Measurements from ENCODE around the gene FAN1.

DNA sequence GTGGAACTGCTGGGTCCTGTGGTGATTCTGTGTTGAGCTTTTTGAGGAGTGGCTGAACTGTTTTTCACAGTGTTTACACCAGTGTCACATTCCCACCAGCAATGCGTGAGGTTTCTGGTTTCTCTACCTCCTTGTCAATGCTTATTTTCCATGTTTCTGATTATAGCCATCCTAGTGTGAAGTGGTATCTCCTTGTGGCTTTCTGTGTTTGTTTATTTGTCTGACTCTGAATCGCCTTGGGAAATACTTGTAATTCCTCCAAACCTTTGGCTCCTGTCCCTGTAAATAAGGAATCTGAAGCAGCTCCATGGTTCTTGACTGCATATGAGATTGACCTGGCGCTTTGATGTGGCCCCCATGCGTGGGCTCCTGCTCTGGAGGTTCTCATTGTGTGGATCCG lies 20.6 kb downstream of the FAN1 start:
- TF ChIP-seq CTCF (IDR thresholded peaks at IDR 0.05) (no peak), POLR2A (IDR thresholded peaks at IDR 0.05) (no peak)

Measured in lower leg skin (tissue), 3 donors.